Measurements from ENCODE around the gene SH2D6.
"Not testable (repeated sequence)": the region's sequence is repeated elsewhere in the genome, so short reads cannot be mapped to it uniquely, and the experiment has no call there.

SH2D6 gene

GRCh38 chr2:85398426-85399182 is 19.9 kb upstream of the SH2D6 start:
- no peak for DNase-seq

GRCh38 chr2:85399183-85399455 is 19.4 kb upstream of the SH2D6 start:
- no peak for DNase-seq

GRCh38 chr2:85400023-85400422 is 18.5 kb upstream of the SH2D6 start:
- DNase-seq = peak; percentile 3

- no peak for DNase-seq
These were observed 17.7 kb upstream of the SH2D6 start for GRCh38 chr2:85400541-85401463.

- DNase-seq = no peak
These were observed 17.1 kb upstream of the SH2D6 start for GRCh38 chr2:85401464-85401805.

GRCh38 chr2:85401844-85402243 is 16.7 kb upstream of the SH2D6 start:
- no peak for DNase-seq

- no peak for DNase-seq
These were observed 13.1 kb upstream of the SH2D6 start for GRCh38 chr2:85405201-85406059.

GRCh38 chr2:85409845-85410583 is 8.5 kb upstream of the SH2D6 start, which contains the start of gene CAPG:
Gene CAPG, minus strand, starts transcription at chr2:85410366. Its CDS starts 8,221 bp downstream, at chr2:85402145.
- DNase-seq = no peak

GRCh38 chr2:85410584-85411404 is 7.7 kb upstream of the SH2D6 start:
- no peak for DNase-seq

- DNase-seq = no peak
These were observed 7.1 kb upstream of the SH2D6 start for GRCh38 chr2:85411405-85411748.

- DNase-seq = no peak
These were observed 4.7 kb upstream of the SH2D6 start for GRCh38 chr2:85413592-85414420.

GRCh38 chr2:85414421-85414759 is 4.1 kb upstream of the SH2D6 start:
- not testable (repeated sequence) for DNase-seq

- no peak for DNase-seq
These were observed 3.6 kb upstream of the SH2D6 start for GRCh38 chr2:85414761-85415553.

- no peak for DNase-seq
These were observed 2.4 kb upstream of the SH2D6 start for GRCh38 chr2:85415980-85416650.

- no peak for DNase-seq
These were observed 628 bp downstream of the SH2D6 start for GRCh38 chr2:85419009-85419675.

GRCh38 chr2:85420536-85421259 is 2.2 kb downstream of the SH2D6 start:
- DNase-seq = peak; percentile 66

GRCh38 chr2:85421260-85422071 is 3.0 kb downstream of the SH2D6 start:
- peak; percentile 75 for DNase-seq
